SK-N-MC (cell line): ENCODE results near the gene IQUB.

Experiments used
- EZH2 ChIP-seq: fragments of 200-600 bp; sonication (generic); IDR thresholded peaks from one replicate; pipeline ENCODE4 v1.6.1; 2017; ENCODE audit warnings: antibody characterized with exemption
- POLR2AphosphoS5 ChIP-seq: IDR thresholded peaks from 2 replicates; pipeline ENCODE4 v1.6.1; 2012; ENCODE audit warnings: mild to moderate bottlenecking, low read depth, low read length, borderline replicate concordance

DNA sequence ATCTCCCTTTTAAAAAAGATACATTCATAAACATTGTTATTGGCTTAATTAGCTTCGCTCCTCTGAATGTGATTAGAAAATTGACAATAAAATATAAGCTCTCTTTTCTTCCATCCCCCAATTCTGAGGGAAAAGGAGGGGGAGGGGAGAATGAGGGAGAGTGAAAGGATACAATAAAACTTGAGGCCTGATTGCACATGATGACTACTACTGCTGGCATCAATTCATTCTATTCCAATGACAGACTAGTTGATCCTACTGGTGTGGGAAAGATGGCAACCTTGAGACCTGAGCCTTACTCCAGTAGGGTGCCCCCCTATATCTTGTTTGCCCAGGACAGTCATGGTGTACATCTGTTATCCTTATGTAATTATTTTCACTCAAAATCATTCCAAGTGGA lies 4.5 kb upstream of the IQUB start:
- TF ChIP-seq EZH2 (no peak), POLR2AphosphoS5 (no peak)
